ENCODE results near the gene MTOR. TPM values are rescaled to one million over a fixed set of nuclear protein-coding genes. Genes with fewer than 3 reads are reported as not detected.

MTOR gene
- total and polyA plus RNA-seq, 10 of the 15 experiments (the other 5 are each of a cell fraction or from before 2014, with no cell fraction given) = 6.6 to 41.8 (median 29.8) TPM

DNA sequence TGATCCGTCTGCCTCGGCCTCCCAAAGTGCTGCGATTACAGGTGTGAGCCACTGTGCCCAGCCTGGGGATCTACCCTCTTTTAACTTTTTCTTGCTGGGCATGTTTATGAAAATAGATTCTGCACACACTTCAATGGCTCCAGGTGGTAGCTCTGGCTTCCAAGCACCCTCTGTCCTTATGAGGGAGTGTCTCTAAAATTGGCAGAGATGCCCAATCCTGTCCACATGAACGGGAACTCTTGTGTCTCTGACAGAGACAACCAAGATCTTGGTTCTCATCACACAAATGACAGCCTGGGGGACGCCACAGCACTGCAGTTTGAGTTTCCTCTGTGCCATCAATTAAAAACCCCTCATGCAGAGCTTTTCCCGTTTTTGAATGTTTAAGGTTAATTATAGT lies 116.6 kb downstream of the MTOR start:
- Histone ChIP-seq H3K9me3 (replicated peaks; ENCODE audit: control insufficient read depth, insufficient read depth, low read length) (no peaks in the 10 kb centered on the region), H3K4me2 (ENCODE audit: control insufficient read depth, insufficient read depth) (no peak overlapping the region), H3K27ac (ENCODE audit: control insufficient read depth, insufficient read depth) (no peak overlapping the region), H2AFZ (ENCODE audit: control insufficient read depth, low read depth, low read length) (no peak overlapping the region), H3K79me2 (ENCODE audit: control insufficient read depth, insufficient read depth, low read length) (no peaks in the 10 kb centered on the region), H3K27me3 (replicated peaks in 1 of 2; ENCODE audit: control insufficient read depth in 2 of 2, insufficient read depth in 2 of 2, low read length in 1 of 2) (no peaks in the 10 kb centered on the region), H3K4me1 (ENCODE audit: control insufficient read depth, insufficient read depth, low read length) (no peaks in the 10 kb centered on the region), H3K36me3 (ENCODE audit: control insufficient read depth in 2 of 2, insufficient read depth in 2 of 2, low read length in 1 of 2) (peaks cover 10 to 17% of the 10 kb centered on the region in 2 experiments), H3K4me3 (no peak overlapping the region), H3K9ac (ENCODE audit: control insufficient read depth, insufficient read depth, low read length) (no peak overlapping the region), H4K20me1 (ENCODE audit: control insufficient read depth, insufficient read depth) (no peaks in the 10 kb centered on the region)
- ChIA-PET CTCF (interaction anchor here (1.6 kb wide), 2 partner anchors 8 to 496 kb away, joined by 3 read pairs; no protein-coding TSS in a partner anchor), RAD21 (ENCODE audit: unreplicated experiment) (interaction anchor here (1.2 kb wide), 1 partner anchor 108 kb away, joined by 4 read pairs; no protein-coding TSS in a partner anchor), POLR2A (no interaction called here), SMC1A (ENCODE audit: uncharacterized antibody, unreplicated experiment) (interaction anchor here (0.8 kb wide), 1 partner anchor 108 kb away, joined by 3 read pairs; no protein-coding TSS in a partner anchor)
- DNase-seq (ENCODE audit: low read depth, low spot score) (no peak), FAIRE-seq (no peak), ATAC-seq (no peak)
- TF ChIP-seq POU2F2 (IDR thresholded peaks at IDR 0.05; ENCODE audit: borderline replicate concordance, low read depth, low read length) (no peak), ETV6 (conservative IDR thresholded peaks at IDR 0.05 in 1 of 2, IDR thresholded peaks at IDR 0.05 in 1 of 2; ENCODE audit: borderline replicate concordance in 1 of 2, low read depth in 1 of 2) (no peak), PAX8 (IDR thresholded peaks at IDR 0.05) (no peak), YBX1 (IDR thresholded peaks at IDR 0.05) (no peak), SMC3 (IDR thresholded peaks at IDR 0.05; ENCODE audit: borderline replicate concordance, low read length) (no peak), EZH2 (IDR thresholded peaks at IDR 0.05; ENCODE audit: borderline replicate concordance, control insufficient read depth, low read depth, low read length) (no peak), GABPA (IDR thresholded peaks at IDR 0.05; ENCODE audit: low read depth) (no peak), SREBF1 (IDR thresholded peaks at IDR 0.05; ENCODE audit: low read length) (no peak)
- TF ChIP-seq, protein P1, sequence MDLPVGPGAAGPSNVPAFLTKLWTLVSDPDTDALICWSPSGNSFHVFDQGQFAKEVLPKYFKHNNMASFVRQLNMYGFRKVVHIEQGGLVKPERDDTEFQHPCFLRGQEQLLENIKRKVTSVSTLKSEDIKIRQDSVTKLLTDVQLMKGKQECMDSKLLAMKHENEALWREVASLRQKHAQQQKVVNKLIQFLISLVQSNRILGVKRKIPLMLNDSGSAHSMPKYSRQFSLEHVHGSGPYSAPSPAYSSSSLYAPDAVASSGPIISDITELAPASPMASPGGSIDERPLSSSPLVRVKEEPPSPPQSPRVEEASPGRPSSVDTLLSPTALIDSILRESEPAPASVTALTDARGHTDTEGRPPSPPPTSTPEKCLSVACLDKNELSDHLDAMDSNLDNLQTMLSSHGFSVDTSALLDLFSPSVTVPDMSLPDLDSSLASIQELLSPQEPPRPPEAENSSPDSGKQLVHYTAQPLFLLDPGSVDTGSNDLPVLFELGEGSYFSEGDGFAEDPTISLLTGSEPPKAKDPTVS (IDR thresholded peaks at IDR 0.05; ENCODE audit: low read depth, low read length) = no peak
- in situ Hi-C loops (cut with MboI) (no loop called here), intact Hi-C loops (cut with micrococcal nuclease; ENCODE audit: unreplicated experiment) (no loop called here)
- 88% methylated on average over 6 of the region's 6 CpGs for WGBS (ENCODE audit: insufficient coverage, insufficient replicate concordance, low lambda C conversion rate, missing lambda C conversion rate)
- no TSS peak for BruUV-seq (replicated peaks)
